ENCODE results near the gene PYURF. TPM values are rescaled to one million over a fixed set of nuclear protein-coding genes. Genes with fewer than 3 reads are reported as not detected.

Gene PYURF
- total RNA-seq, 1 experiment from 2014 or later = 37.6 TPM

GRCh38 chr4:88497859-88498409 lies 25.6 kb downstream of the PYURF start:
- DNase-seq (ENCODE audit: low read depth, low spot score) (no peak), ATAC-seq (no peak)
- CTCF ChIA-PET = no interaction called here
- no peak overlapping the region for H3K27ac ChIP-seq (ENCODE audit: low read length)
- POLR2A ChIA-PET = no interaction called here
- no peaks in the 10 kb centered on the region for H3K4me1 ChIP-seq (ENCODE audit: control insufficient read depth, insufficient read depth, low read length)
- in situ Hi-C loops (cut with HindIII; ENCODE audit: low pct_unique_long_range_greater_than_20kb, low sequenced_read_pairs) (no loop called here), intact Hi-C loops (cut with micrococcal nuclease; ENCODE audit: unreplicated experiment) (no loop called here)
- BruUV-seq (replicated peaks) = no TSS peak
- TF ChIP-seq POLR2AphosphoS5 (IDR thresholded peaks at IDR 0.05; ENCODE audit: low read depth, low read length) = no peak
- TF ChIP-seq TCF7L2 (IDR thresholded peaks at IDR 0.05; ENCODE audit: low read depth, low read length) = no peak
- TF ChIP-seq CTCF (IDR thresholded peaks at IDR 0.05) = no peak
- no peak for TF ChIP-seq REST (IDR thresholded peaks at IDR 0.05; ENCODE audit: insufficient read depth in 1 of 2, low read depth in 2 of 2, low read length in 1 of 2)
- TF ChIP-seq SIN3A (IDR thresholded peaks at IDR 0.05; ENCODE audit: borderline replicate concordance, insufficient read depth, low read depth, low read length) = no peak
- H3K27me3 ChIP-seq (ENCODE audit: control insufficient read depth, insufficient read depth, low read length) = no peaks in the 10 kb centered on the region
- H3K4me3 ChIP-seq (ENCODE audit: low read depth in 2 of 2, low read length in 2 of 2) = no peak overlapping the region
- H3K9me3 ChIP-seq (ENCODE audit: control insufficient read depth, insufficient read depth, low read depth, low read length) = no peaks in the 10 kb centered on the region
- H3K36me3 ChIP-seq (ENCODE audit: control insufficient read depth, insufficient read depth, low read length) = no peaks in the 10 kb centered on the region

GRCh38 chr4:88489100-88489761 lies 34.3 kb downstream of the PYURF start:
- intact Hi-C loops (cut with micrococcal nuclease; ENCODE audit: unreplicated experiment) = no loop called here
- no peak for DNase-seq (ENCODE audit: low read depth, low spot score)
- no peaks in the 10 kb centered on the region for H3K36me3 ChIP-seq (ENCODE audit: control insufficient read depth, insufficient read depth, low read length)
- H3K27ac ChIP-seq (ENCODE audit: low read length) = no peak overlapping the region
- no TSS peak for BruUV-seq (replicated peaks)
- ATAC-seq = no peak
- TF ChIP-seq SIN3A (IDR thresholded peaks at IDR 0.05; ENCODE audit: borderline replicate concordance, insufficient read depth, low read depth, low read length) (no peak), TCF7L2 (IDR thresholded peaks at IDR 0.05; ENCODE audit: low read depth, low read length) (no peak), POLR2AphosphoS5 (IDR thresholded peaks at IDR 0.05; ENCODE audit: low read depth, low read length) (no peak), REST (IDR thresholded peaks at IDR 0.05; ENCODE audit: insufficient read depth in 1 of 2, low read depth in 2 of 2, low read length in 1 of 2) (no peak), CTCF (IDR thresholded peaks at IDR 0.05) (no peak)
- no peaks in the 10 kb centered on the region for H3K4me1 ChIP-seq (ENCODE audit: control insufficient read depth, insufficient read depth, low read length)
- no peaks in the 10 kb centered on the region for H3K27me3 ChIP-seq (ENCODE audit: control insufficient read depth, insufficient read depth, low read length)
- no peak overlapping the region for H3K4me3 ChIP-seq (ENCODE audit: low read depth in 2 of 2, low read length in 2 of 2)
- ChIA-PET CTCF (no interaction called here), POLR2A (no interaction called here)
- in situ Hi-C loops (cut with HindIII; ENCODE audit: low pct_unique_long_range_greater_than_20kb, low sequenced_read_pairs) = no loop called here
- H3K9me3 ChIP-seq (ENCODE audit: control insufficient read depth, insufficient read depth, low read depth, low read length) = no peaks in the 10 kb centered on the region

Measured in Panc1 (cell line).